Epithelial cell of esophagus (primary cell): ENCODE measurements around the gene CFAP46.

Experiments used
- DNase-seq: peaks from one replicate; pipeline ENCODE4 v3.0.0; 2010; ENCODE audit warnings: low read depth
- H3K4me3 ChIP-seq: 2 replicates; pipeline ENCODE4 v1.5.1; 2011; ENCODE audit warnings: mild to moderate bottlenecking, low read length, control low read depth
- TF ChIP-seq, protein P1 (sequence below): IDR thresholded peaks from 2 replicates; pipeline ENCODE4 v1.5.1; 2011; ENCODE audit warnings: low read depth, mild to moderate bottlenecking, low read length, control low read depth, inconsistent platforms; ENCODE audit not compliant: insufficient read depth; ENCODE audit errors: missing control alignments

CFAP46 gene

DNA sequence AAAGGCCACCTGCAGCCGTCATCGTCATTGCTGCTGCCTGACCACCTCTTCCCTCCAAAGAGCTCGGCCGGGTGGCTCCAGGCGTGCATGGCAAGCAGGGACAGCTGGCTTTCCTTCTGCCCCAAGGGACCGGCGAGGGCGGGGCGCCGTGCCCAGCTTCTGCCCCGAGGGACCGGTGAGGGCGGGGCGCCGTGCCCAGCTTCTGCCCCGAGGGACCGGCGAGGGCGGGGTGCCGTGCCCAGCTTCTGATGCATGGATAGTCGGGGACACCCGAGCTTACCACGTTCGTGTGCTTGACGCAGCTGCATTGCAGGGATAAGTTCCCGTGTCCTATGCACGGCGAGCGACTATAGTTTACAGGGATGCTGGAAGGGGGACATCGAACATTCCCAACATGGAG, 27.0 kb downstream of the CFAP46 start:
- TF ChIP-seq, protein P1, sequence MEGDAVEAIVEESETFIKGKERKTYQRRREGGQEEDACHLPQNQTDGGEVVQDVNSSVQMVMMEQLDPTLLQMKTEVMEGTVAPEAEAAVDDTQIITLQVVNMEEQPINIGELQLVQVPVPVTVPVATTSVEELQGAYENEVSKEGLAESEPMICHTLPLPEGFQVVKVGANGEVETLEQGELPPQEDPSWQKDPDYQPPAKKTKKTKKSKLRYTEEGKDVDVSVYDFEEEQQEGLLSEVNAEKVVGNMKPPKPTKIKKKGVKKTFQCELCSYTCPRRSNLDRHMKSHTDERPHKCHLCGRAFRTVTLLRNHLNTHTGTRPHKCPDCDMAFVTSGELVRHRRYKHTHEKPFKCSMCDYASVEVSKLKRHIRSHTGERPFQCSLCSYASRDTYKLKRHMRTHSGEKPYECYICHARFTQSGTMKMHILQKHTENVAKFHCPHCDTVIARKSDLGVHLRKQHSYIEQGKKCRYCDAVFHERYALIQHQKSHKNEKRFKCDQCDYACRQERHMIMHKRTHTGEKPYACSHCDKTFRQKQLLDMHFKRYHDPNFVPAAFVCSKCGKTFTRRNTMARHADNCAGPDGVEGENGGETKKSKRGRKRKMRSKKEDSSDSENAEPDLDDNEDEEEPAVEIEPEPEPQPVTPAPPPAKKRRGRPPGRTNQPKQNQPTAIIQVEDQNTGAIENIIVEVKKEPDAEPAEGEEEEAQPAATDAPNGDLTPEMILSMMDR = no peak
- no peak for DNase-seq
- H3K4me3 ChIP-seq = no peak overlapping the region

DNA sequence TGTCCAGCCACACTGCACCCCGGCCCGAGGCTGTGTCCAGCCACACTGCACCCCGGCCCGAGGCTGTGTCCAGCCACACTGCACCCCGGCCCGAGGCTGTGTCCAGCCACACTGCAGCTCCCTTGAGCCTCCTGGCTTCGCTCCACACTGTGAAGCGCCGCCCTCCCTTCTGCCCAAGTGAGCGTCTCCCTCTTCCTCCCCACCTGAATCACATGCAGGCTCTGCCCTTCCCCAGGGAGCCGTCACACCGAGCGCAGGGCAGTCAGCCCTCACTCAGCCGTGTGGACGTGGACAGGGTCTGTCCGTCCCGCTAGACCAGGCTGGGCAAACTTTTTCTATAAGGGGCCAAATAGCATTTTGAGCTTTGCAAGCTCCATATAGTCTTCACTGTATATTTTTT, 27.6 kb downstream of the CFAP46 start:
- DNase-seq = no peak
- TF ChIP-seq, protein P1 = no peak
- H3K4me3 ChIP-seq = no peak overlapping the region

DNA sequence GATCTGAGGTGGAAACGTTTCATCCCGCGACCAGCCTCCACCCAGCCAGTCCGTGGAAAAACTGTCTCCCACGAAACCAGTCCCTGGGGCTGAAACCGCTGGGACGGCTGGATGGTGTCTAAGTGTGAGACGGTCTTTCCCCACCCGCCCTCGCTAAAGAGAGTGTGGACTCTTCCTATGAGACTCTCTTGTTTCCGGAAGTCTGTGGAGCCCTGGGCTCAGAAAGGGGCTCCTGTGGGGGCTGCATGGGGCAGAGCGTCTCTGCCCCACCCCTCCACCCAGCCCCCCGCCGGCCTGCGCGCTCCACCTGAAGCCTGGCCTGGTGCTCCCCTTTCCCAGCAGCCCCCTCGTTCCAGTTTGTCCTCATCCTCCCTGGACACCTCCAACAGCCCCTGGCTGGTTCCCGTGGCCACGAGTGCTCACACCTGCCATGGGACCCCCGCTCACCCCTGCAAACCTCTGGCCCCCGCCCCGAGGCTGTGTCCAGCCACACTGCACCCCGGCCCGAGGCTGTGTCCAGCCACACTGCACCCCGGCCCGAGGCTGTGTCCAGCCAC, 28.7 kb downstream of the CFAP46 start:
- no peak overlapping the region for H3K4me3 ChIP-seq
- no peak for DNase-seq
- TF ChIP-seq, protein P1 = no peak

DNA sequence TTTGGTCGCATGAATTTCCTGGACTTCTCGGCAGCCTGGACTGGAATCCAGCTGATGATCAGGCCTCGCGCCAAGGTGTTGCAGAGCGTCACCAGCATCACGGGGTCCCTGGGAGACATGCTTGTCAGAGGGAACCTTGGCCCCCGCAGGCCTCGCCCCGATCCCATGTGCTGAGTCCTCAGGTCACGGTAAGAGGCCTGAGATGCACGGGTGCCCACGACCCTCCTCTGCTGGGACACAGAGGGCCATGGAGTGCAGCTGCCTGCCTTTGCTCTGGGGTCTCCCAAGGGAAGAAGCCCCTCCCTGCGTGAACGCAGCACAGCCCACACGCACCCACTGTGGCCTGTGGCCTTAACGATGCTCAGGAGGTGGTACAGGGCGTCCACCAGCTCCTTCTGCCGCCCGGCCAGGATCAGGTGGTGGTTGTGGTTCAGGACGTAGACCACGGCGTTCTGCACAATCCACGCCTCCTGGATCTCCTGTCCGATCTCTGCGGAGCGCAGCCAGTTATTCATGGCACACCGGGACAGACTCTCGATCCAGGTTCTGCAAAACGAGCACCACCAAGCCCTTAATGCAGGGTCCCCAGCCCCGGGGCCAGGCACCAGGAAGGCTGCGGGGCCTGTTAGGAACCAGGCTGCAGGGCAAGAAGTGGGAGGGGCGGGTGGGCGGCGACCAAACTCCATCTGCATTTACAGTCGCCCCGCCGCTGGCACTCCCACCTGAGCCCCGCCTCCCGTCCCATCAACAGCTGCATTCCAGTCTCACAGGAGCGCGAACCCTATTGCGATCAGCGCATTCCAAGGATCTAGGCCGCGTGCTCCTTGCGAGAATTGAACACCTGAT, 29.4 kb downstream of the CFAP46 start:
- H3K4me3 ChIP-seq = no peak overlapping the region
- DNase-seq = no peak
- TF ChIP-seq, protein P1 = no peak

DNA sequence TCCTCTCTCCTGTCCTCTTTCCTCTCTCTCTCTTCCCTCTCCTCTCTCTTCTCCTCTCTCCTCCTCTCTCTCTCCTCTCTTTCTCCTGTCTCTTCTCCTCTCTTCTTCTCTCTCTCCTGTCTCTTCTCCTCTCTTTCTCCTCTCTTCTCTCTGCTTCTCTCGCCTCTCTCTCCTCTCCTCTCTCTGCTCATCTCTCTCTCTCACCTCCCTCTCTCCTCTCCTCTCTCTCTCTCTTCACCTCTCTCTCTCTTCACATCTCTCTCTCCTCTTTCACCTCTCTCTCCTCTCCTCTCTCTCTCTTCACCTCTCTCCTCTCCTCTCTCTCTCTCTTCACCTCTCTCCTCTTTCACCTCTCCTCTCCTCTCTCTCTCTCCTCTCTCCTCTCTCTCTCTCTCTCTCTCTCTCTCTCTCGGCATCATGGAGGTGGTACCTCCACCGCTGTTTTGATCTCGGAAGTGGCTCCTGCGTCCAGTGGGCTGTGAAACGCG, 30.1 kb downstream of the CFAP46 start:
- TF ChIP-seq, protein P1 = no peak
- no peak for DNase-seq
- no peak overlapping the region for H3K4me3 ChIP-seq

DNA sequence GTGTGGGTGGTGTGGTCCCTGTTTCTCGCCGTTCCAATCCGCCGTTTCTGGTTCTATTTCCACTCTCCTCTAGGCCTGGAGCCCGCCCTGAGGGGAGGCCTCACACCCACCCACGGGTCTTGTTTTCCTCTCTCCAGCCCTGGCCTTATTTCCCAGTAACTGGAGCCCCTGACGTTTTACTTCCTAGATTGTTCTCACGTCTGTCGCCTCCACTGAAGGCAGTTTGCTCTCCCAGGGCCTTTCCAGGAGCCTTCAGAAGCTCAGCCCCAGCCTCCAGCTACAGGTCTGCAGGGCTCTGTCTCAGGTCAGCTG, 30.6 kb downstream of the CFAP46 start:
- H3K4me3 ChIP-seq = no peak overlapping the region
- TF ChIP-seq, protein P1 = no peak
- DNase-seq = no peak
